K562 (cell line): ENCODE results near the gene DTD1. TPM values are rescaled to one million over a fixed set of nuclear protein-coding genes. Genes with fewer than 3 reads are reported as not detected.
A peak's percentile ranks its signal among the peaks of the same experiment; 100 is the strongest.

Experiments
- BRCA1 ChIP-seq, 2 experiments: fragments of 450-650 bp in 1 of 2; sonication (generic) in 1 of 2; formaldehyde crosslinking in 1 of 2; IDR thresholded peaks; 2 replicates each; pipeline versions ENCODE4 v1.5.0 to v1.6.1; 2017 to 2020; ENCODE audit warnings: mild to moderate bottlenecking in 1 of 2, missing genetic modification reagents in 1 of 2
- CEBPG ChIP-seq, 3 experiments: fragments of 200-800 bp in 1 of 3; sonication (Bioruptor generic) in 1 of 3; sonication (generic) in 1 of 3; formaldehyde crosslinking in 1 of 3; IDR thresholded peaks in 2 of 3; conservative IDR thresholded peaks in 1 of 3; 2 replicates each; pipeline versions ENCODE4 v1.6.1 to v1.8.0; 2016 to 2022; ENCODE audit warnings: missing compliant biosample characterization in 2 of 3, missing genetic modification characterization in 2 of 3, mild to moderate bottlenecking in 1 of 3, missing genetic modification reagents in 1 of 3
- ELF4 ChIP-seq: fragments of 450-650 bp; formaldehyde crosslinking; IDR thresholded peaks from 2 replicates; pipeline ENCODE4 v1.4.0; 2022; ENCODE audit warnings: missing genetic modification characterization
- FOXP4 ChIP-seq: sonication (generic); formaldehyde crosslinking; IDR thresholded peaks from 2 replicates; pipeline ENCODE4 v1.8.0; 2022; ENCODE audit warnings: mild to moderate bottlenecking, missing genetic modification reagents, borderline replicate concordance
- GABPA ChIP-seq: fragments of 200-800 bp; sonication (Bioruptor generic); conservative IDR thresholded peaks from 2 replicates; pipeline ENCODE4 v1.6.1; 2016; ENCODE audit warnings: low read depth, missing genetic modification characterization, missing compliant biosample characterization
- GATAD2A ChIP-seq: fragments of 450-650 bp; IDR thresholded peaks from 2 replicates; pipeline ENCODE4 v1.6.1; 2017
- IRF2 ChIP-seq: sonication (generic); formaldehyde crosslinking; IDR thresholded peaks from 2 replicates; pipeline ENCODE4 v1.8.1; 2022; ENCODE audit warnings: mild to moderate bottlenecking, missing genetic modification reagents
- JUND ChIP-seq, 2 experiments: IDR thresholded peaks; 2 replicates in 1 of 2; 3 replicates in 1 of 2; pipeline ENCODE4 v1.6.1; 2011; ENCODE audit warnings: borderline replicate concordance in 2 of 2, low read depth in 2 of 2, low read length in 2 of 2, improper control_type of control experiment in 1 of 2, missing biosample characterization in 1 of 2, missing genetic modification characterization in 1 of 2, missing genetic modification reagents in 1 of 2
- KAT8 ChIP-seq: fragments of 450-650 bp; IDR thresholded peaks from 2 replicates; pipeline ENCODE4 v1.6.1; 2016; ENCODE audit warnings: low read depth, mild to moderate bottlenecking
- MCM2 ChIP-seq: fragments of 450-650 bp; IDR thresholded peaks from 2 replicates; pipeline ENCODE4 v1.6.1; 2017; ENCODE audit warnings: low read depth, mild to moderate bottlenecking
- MTA1 ChIP-seq: fragments of 450-650 bp; IDR thresholded peaks from 2 replicates; pipeline ENCODE4 v1.6.1; 2017; ENCODE audit warnings: borderline replicate concordance
- MXD1 ChIP-seq: fragments of 250-450 bp; sonication (Bioruptor Pico); IDR thresholded peaks from 2 replicates; pipeline ENCODE4 v1.8.0; 2021; ENCODE audit warnings: borderline replicate concordance, mild to moderate bottlenecking, moderate library complexity; ENCODE audit not compliant: poor library complexity, severe bottlenecking
- POLR2A ChIP-seq: fragments of 450-650 bp; conservative IDR thresholded peaks from 2 replicates; pipeline ENCODE4 v1.6.1; 2016
- SMAD3 ChIP-seq: fragments of 450-650 bp; formaldehyde crosslinking; conservative IDR thresholded peaks from 2 replicates; pipeline ENCODE4 v1.4.0; 2020; ENCODE audit warnings: mild to moderate bottlenecking
- SMAD4 ChIP-seq: fragments of 250-450 bp; sonication (Bioruptor Pico); conservative IDR thresholded peaks from 2 replicates; pipeline ENCODE4 v1.8.0; 2021; ENCODE audit warnings: inconsistent platforms, mild to moderate bottlenecking, moderate library complexity
- TBP ChIP-seq: optimal IDR thresholded peaks from 2 replicates; pipeline ENCODE3; 2011; ENCODE audit warnings: low read depth, low read length, improper control_type of control experiment
- ZC3H8 ChIP-seq: fragments of 450-650 bp; IDR thresholded peaks from 2 replicates; pipeline ENCODE4 v1.6.1; 2017
- ZFX ChIP-seq: sonication (generic); formaldehyde crosslinking; IDR thresholded peaks from 2 replicates; pipeline ENCODE4 v1.8.0; 2022; ENCODE audit warnings: mild to moderate bottlenecking, missing genetic modification reagents, moderate library complexity
- ZNF140 ChIP-seq: fragments of 250-450 bp; sonication (Bioruptor Pico); IDR thresholded peaks from 2 replicates; pipeline ENCODE4 v1.8.0; 2021; ENCODE audit warnings: moderate library complexity, mild to moderate bottlenecking, inconsistent platforms
- ZNF766 ChIP-seq: fragments of 200-800 bp; sonication (Bioruptor generic); conservative IDR thresholded peaks from 2 replicates; pipeline ENCODE4 v1.6.1; 2016; ENCODE audit warnings: missing genetic modification characterization, missing compliant biosample characterization
- ZNF830 ChIP-seq: fragments of 250-450 bp; sonication (Bioruptor Pico); IDR thresholded peaks from 2 replicates; pipeline ENCODE4 v1.5.0; 2021; ENCODE audit warnings: mild to moderate bottlenecking
- polyA plus RNA-seq, 8 experiments: library from polyadenylated mRNA; depleted of rRNA in 4 of 8; stranded (reverse) in 5 of 8; unstranded in 3 of 8; fragments of >200 nt; fragmentation: Nextera tagmentation in 2 of 8; fragmentation: Illumina TruSeq in 1 of 8; extraction: Ambion mirVana in 2 of 8; extraction: Trizol in 1 of 8; gene quantifications; 2 replicates each; pipeline versions ENCODE4 v1.2.1 to v1.2.3, GENCODE V29; 2011 to 2014; ENCODE audit warnings: inconsistent platforms in 1 of 8, missing spikeins in 1 of 8
- total RNA-seq, 7 experiments: library from RNA; depleted of rRNA in 6 of 7; stranded (reverse); fragments of >200 nt in 6 of 7; fragmentation: Illumina TruSeq in 2 of 7; extraction: Trizol in 2 of 7; gene quantifications; 2 replicates each; pipeline versions ENCODE4 v1.2.1 to v1.2.3, GENCODE V29; 2011 to 2021; ENCODE audit warnings: low replicate concordance in 1 of 7
- TF ChIP-seq, protein P1 (sequence below): fragments of 450-650 bp; formaldehyde crosslinking; conservative IDR thresholded peaks from 2 replicates; pipeline ENCODE4 v1.4.0; 2022; ENCODE audit warnings: mild to moderate bottlenecking, missing genetic modification characterization
- TF ChIP-seq, protein P2 (sequence below): fragments of 250-450 bp; sonication (Bioruptor Pico); IDR thresholded peaks from 2 replicates; pipeline ENCODE4 v1.4.0; 2020

The DTD1 gene
- total and polyA plus RNA-seq, 9 of the 15 experiments (the other 6 are each of a cell fraction or from before 2014, with no cell fraction given) = 5.7 to 28.6 (median 26.8) TPM

DNA sequence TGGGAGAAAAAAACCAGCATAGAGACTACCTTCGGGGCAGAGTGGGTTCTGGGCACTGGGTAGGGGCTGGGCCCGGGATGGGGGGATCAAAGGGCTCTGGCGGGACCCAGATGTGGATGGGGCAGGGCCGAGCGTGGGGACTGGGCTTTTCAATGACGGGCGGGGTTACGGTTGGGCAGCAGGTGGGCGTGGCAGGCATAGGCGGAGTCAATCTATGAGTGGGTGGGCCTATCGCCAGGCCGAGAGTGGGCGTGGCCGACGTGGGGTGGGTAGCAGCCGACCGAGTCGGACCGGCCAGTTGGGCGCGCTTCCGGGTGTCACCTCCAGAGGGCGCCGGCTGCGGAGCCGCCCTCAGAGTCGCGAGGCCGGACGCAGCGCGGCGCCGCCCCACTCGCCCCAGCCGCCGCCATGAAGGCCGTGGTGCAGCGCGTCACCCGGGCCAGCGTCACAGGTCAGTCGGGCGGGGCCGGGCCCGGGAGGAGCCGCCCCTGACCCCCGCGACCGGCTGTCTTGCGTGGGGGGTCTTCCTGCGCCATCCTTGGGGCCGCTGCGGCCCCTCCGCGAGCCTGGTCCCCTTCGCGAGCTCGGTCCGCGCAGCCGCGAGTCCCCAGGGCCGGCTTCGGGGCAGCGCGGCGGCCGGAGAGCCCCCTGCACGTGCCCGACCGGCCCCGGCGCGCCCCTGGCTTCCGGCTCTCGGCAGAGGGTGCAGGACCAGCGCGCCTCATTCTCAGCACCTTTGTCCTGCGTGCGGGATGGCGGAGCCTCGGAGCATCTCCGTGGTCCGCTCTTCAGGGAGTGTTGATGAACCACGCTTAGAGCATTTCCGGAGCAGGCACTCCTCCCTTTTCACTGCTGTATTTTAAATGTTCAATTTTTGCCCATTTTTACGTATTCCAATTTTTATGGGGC is at the start of gene DTD1 (continued):
- TF ChIP-seq, protein P1, sequence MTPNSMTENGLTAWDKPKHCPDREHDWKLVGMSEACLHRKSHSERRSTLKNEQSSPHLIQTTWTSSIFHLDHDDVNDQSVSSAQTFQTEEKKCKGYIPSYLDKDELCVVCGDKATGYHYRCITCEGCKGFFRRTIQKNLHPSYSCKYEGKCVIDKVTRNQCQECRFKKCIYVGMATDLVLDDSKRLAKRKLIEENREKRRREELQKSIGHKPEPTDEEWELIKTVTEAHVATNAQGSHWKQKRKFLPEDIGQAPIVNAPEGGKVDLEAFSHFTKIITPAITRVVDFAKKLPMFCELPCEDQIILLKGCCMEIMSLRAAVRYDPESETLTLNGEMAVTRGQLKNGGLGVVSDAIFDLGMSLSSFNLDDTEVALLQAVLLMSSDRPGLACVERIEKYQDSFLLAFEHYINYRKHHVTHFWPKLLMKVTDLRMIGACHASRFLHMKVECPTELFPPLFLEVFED (CRISPR knock-in tag) = no peak
- TF ChIP-seq CEBPG (CRISPR knock-in tag; IDR thresholded peaks at IDR 0.05) = no peak
- TF ChIP-seq CEBPG (tag; conservative IDR thresholded peaks at IDR 0.05 in 1 of 2, IDR thresholded peaks at IDR 0.05 in 1 of 2) = no peak
- TF ChIP-seq, protein P2, sequence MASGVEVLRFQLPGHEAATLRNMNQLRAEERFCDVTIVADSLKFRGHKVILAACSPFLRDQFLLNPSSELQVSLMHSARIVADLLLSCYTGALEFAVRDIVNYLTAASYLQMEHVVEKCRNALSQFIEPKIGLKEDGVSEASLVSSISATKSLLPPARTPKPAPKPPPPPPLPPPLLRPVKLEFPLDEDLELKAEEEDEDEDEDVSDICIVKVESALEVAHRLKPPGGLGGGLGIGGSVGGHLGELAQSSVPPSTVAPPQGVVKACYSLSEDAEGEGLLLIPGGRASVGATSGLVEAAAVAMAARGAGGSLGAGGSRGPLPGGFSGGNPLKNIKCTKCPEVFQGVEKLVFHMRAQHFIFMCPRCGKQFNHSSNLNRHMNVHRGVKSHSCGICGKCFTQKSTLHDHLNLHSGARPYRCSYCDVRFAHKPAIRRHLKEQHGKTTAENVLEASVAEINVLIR (CRISPR knock-in tag) = no peak
- no peak for TF ChIP-seq GATAD2A
- no peak for TF ChIP-seq ZC3H8
- peak; percentile 15 for TF ChIP-seq TBP
- TF ChIP-seq POLR2A = peak; percentile 59; the same call in 1 of the 2 replicates
- no peak for TF ChIP-seq MTA1
- TF ChIP-seq BRCA1 (IDR thresholded peaks at IDR 0.05) = no peak
- no peak for TF ChIP-seq BRCA1 (CRISPR knock-in tag; IDR thresholded peaks at IDR 0.05)
- no peak for TF ChIP-seq KAT8
- peak; percentile 88 for TF ChIP-seq GABPA (tag)
- no peak for TF ChIP-seq FOXP4 (CRISPR knock-in tag)
- no peak for TF ChIP-seq IRF2 (CRISPR knock-in tag)
- no peak for TF ChIP-seq ZNF766 (CRISPR knock-in tag)
- TF ChIP-seq ZNF830 (CRISPR knock-in tag) = no peak
- no peak for TF ChIP-seq SMAD3 (CRISPR knock-in tag)
- TF ChIP-seq ZNF140 (CRISPR knock-in tag) = no peak
- peak; percentile 67 for TF ChIP-seq ZFX
- TF ChIP-seq SMAD4 (CRISPR knock-in tag) = 0 out of 2 replicates have a peak, but pooled peaks have one; percentile 38
- no peak for TF ChIP-seq MXD1 (CRISPR knock-in tag)
- TF ChIP-seq ELF4 = no peak
- TF ChIP-seq JUND (IDR thresholded peaks at IDR 0.05; ENCODE audit: borderline replicate concordance, low read depth, low read length) = 0 out of 2 replicates have a peak, but pooled peaks have one; percentile 35
- TF ChIP-seq JUND (tag; IDR thresholded peaks at IDR 0.05; ENCODE audit: borderline replicate concordance, low read depth, low read length) = no peak
- no peak for TF ChIP-seq MCM2
